RCC 7860 (cell line): ENCODE data around the gene DUSP9.
"Not testable (repeated sequence)": the region's sequence is repeated elsewhere in the genome, so short reads cannot be mapped to it uniquely, and the experiment has no call there.

Experiments
- DNase-seq: peaks from one replicate; pipeline ENCODE4 v3.0.0-alpha.2; 2015; ENCODE audit warnings: low spot score
- FAIRE-seq: peaks from 2 replicates; lab custom pipeline; 2012; peaks lifted over from hg19 to GRCh38; lab: Jason Lieb, UNC

Gene DUSP9

GRCh38 chrX:153689654-153690465 is 42.9 kb downstream of the DUSP9 start:
- FAIRE-seq: no peak

GRCh38 chrX:153690466-153690865 is 43.5 kb downstream of the DUSP9 start:
- FAIRE-seq (no peak), DNase-seq (no peak)

More at GRCh38 chrX:153689654-153690465, 42.9 kb downstream of the DUSP9 start:
- DNase-seq: peak; percentile 8

GRCh38 chrX:153691032-153691827 is 44.2 kb downstream of the DUSP9 start:
- not testable (repeated sequence) for DNase-seq, FAIRE-seq

- FAIRE-seq (no peak), DNase-seq (no peak)
These were observed 45.0 kb downstream of the DUSP9 start for GRCh38 chrX:153692003-153692402.

- no peak for FAIRE-seq
- no peak for DNase-seq
These were observed 45.7 kb downstream of the DUSP9 start for GRCh38 chrX:153692611-153693156.

GRCh38 chrX:153693216-153694086 is 46.4 kb downstream of the DUSP9 start:
- no peak for FAIRE-seq
- no peak for DNase-seq

- DNase-seq, FAIRE-seq: not testable (repeated sequence)
These were observed 47.3 kb downstream of the DUSP9 start for GRCh38 chrX:153694256-153694655.

GRCh38 chrX:153694687-153695270 is 47.8 kb downstream of the DUSP9 start:
- DNase-seq (no peak), FAIRE-seq (no peak)

- no peak for FAIRE-seq
These were observed 49.1 kb downstream of the DUSP9 start for GRCh38 chrX:153696100-153696499.

GRCh38 chrX:153696538-153696937 is 49.5 kb downstream of the DUSP9 start:
- DNase-seq: not testable (repeated sequence)

More at GRCh38 chrX:153696100-153696499, 49.1 kb downstream of the DUSP9 start:
- DNase-seq: no peak

GRCh38 chrX:153696986-153697722 is 50.2 kb downstream of the DUSP9 start:
- FAIRE-seq: not testable (repeated sequence)

More at GRCh38 chrX:153696538-153696937, 49.5 kb downstream of the DUSP9 start:
- not testable (repeated sequence) for FAIRE-seq

GRCh38 chrX:153697924-153698865 is 51.2 kb downstream of the DUSP9 start:
- DNase-seq (no peak), FAIRE-seq (no peak)

More at GRCh38 chrX:153696986-153697722, 50.2 kb downstream of the DUSP9 start:
- DNase-seq: not testable (repeated sequence)

- not testable (repeated sequence) for FAIRE-seq, DNase-seq
These were observed 52.3 kb downstream of the DUSP9 start for GRCh38 chrX:153699210-153699783.

- DNase-seq, FAIRE-seq: not testable (repeated sequence)
These were observed 52.9 kb downstream of the DUSP9 start for GRCh38 chrX:153699784-153700371.

- no peak for DNase-seq
- FAIRE-seq: no peak
These were observed 53.5 kb downstream of the DUSP9 start for GRCh38 chrX:153700376-153700945.
